H1 (cell line): ENCODE measurements around the gene SNX30. TPM values are rescaled to one million over a fixed set of nuclear protein-coding genes. Genes with fewer than 3 reads are reported as not detected.

Experiments used
- CTCF ChIA-PET: fragments of 300-600 bp; sonication (Branson Sonifier 250); formaldehyde crosslinking; loops from one replicate; lab custom pipeline; 2021; ENCODE audit not compliant: partially characterized antibody; lab: Charles Lee
- POLR2A ChIA-PET: fragments of 300-600 bp; sonication (Branson Sonifier 250); formaldehyde crosslinking; loops from one replicate; lab custom pipeline; 2021; ENCODE audit warnings: inconsistent platforms; ENCODE audit not compliant: partially characterized antibody; lab: Charles Lee
- DNase-seq, 2 experiments: peaks; one replicate each; pipeline versions ENCODE4 v3.0.0 to v3.0.0-alpha.2; 2010 to 2022; ENCODE audit warnings: low spot score in 2 of 2, low read depth in 1 of 2, mixed read lengths in 1 of 2
- FAIRE-seq: peaks from 2 replicates; lab custom pipeline; 2011; peaks lifted over from hg19 to GRCh38; lab: Jason Lieb, UNC
- H2AFZ ChIP-seq: 2 replicates; pipeline ENCODE4 v1.8.1; 2012; ENCODE audit warnings: low read length, inconsistent platforms
- H2AK5ac ChIP-seq: 2 replicates; pipeline ENCODE4 v1.6.1; 2013; ENCODE audit warnings: low read depth, low read length
- H2BK120ac ChIP-seq: replicated peaks from 2 replicates; pipeline ENCODE3; 2013; ENCODE audit warnings: low read depth, low read length, inconsistent platforms
- H2BK12ac ChIP-seq: 2 replicates; pipeline ENCODE4 v1.6.1; 2013; ENCODE audit warnings: low read depth, low read length
- H2BK15ac ChIP-seq: 2 replicates; pipeline ENCODE4 v1.6.1; 2013; ENCODE audit warnings: low read length
- H2BK20ac ChIP-seq: 2 replicates; pipeline ENCODE4 v1.6.1; 2013; ENCODE audit warnings: low read length
- H2BK5ac ChIP-seq: 2 replicates; pipeline ENCODE4 v1.6.1; 2013; ENCODE audit warnings: low read depth, low read length
- H3K14ac ChIP-seq: 2 replicates; pipeline ENCODE4 v1.6.1; 2013; ENCODE audit warnings: inconsistent platforms; ENCODE audit not compliant: insufficient read length
- H3K18ac ChIP-seq: 2 replicates; pipeline ENCODE4 v1.6.1; 2013; ENCODE audit warnings: low read length; ENCODE audit errors: extremely low read depth
- H3K23ac ChIP-seq: 2 replicates; pipeline ENCODE4 v1.6.1; 2013; ENCODE audit warnings: inconsistent platforms; ENCODE audit not compliant: insufficient read length
- H3K23me2 ChIP-seq: 2 replicates; pipeline ENCODE4 v1.6.1; 2013; ENCODE audit warnings: low read depth, low read length
- H3K27ac ChIP-seq: 2 replicates; pipeline ENCODE4 v1.6.1; 2011; ENCODE audit warnings: low read depth, low read length, inconsistent platforms
- H3K27me3 ChIP-seq, 4 experiments: replicated peaks in 1 of 4; 1 replicate in 1 of 4; 2 replicates in 3 of 4; pipeline versions ENCODE4 v1.6.1 to v1.8.1; 2011 to 2013; ENCODE audit warnings: low read length in 3 of 4, mild to moderate bottlenecking in 3 of 4, inconsistent platforms in 2 of 4, mixed read lengths in 2 of 4, moderate library complexity in 1 of 4; ENCODE audit not compliant: control insufficient read depth in 3 of 4, insufficient read depth in 3 of 4; ENCODE audit errors: extremely low read depth in 1 of 4
- H3K36me3 ChIP-seq, 4 experiments: 2 replicates each; pipeline versions ENCODE4 v1.6.1 to v1.8.1; 2011 to 2013; ENCODE audit warnings: mild to moderate bottlenecking in 4 of 4, low read length in 3 of 4, moderate library complexity in 2 of 4, control low read depth in 1 of 4, inconsistent platforms in 1 of 4; ENCODE audit not compliant: insufficient read depth in 4 of 4, control insufficient read depth in 2 of 4
- H3K4ac ChIP-seq: replicated peaks from 2 replicates; pipeline ENCODE3; 2013; ENCODE audit warnings: low read length, low read depth, mixed read lengths, inconsistent platforms; ENCODE audit not compliant: insufficient read length
- H3K4me1 ChIP-seq, 4 experiments: replicated peaks in 1 of 4; 1 replicate in 1 of 4; 2 replicates in 3 of 4; pipeline versions ENCODE4 v1.6.1 to v1.8.1; 2011 to 2013; ENCODE audit warnings: low read length in 3 of 4, inconsistent platforms in 2 of 4, mixed read lengths in 1 of 4; ENCODE audit not compliant: insufficient read depth in 4 of 4, control insufficient read depth in 3 of 4
- H3K4me2 ChIP-seq, 2 experiments: 2 replicates each; pipeline versions ENCODE4 v1.6.1 to v1.8.1; 2011 to 2013; ENCODE audit warnings: low read depth in 2 of 2, low read length in 2 of 2, control low read depth in 1 of 2, inconsistent platforms in 1 of 2, mild to moderate bottlenecking in 1 of 2; ENCODE audit not compliant: insufficient read depth in 1 of 2
- H3K4me3 ChIP-seq, 4 experiments: fragments of 200-600, 300-600 bp in 1 of 4; sonication (generic), shearing (Covaris generic), sonication (Bioruptor Twin) in 1 of 4; 2 replicates each; pipeline versions ENCODE4 v1.5.1 to v1.8.1; 2011 to 2016; ENCODE audit warnings: low read length in 4 of 4, low read depth in 3 of 4, control low read depth in 2 of 4, inconsistent platforms in 2 of 4, mild to moderate bottlenecking in 2 of 4, mixed read lengths in 1 of 4, moderate library complexity in 1 of 4; ENCODE audit not compliant: insufficient read depth in 2 of 4; ENCODE audit errors: extremely low read depth in 1 of 4
- H3K56ac ChIP-seq: replicated peaks from 2 replicates; pipeline ENCODE3; 2013; ENCODE audit warnings: low read depth, mild to moderate bottlenecking, mixed read lengths, low read length, inconsistent platforms; ENCODE audit not compliant: insufficient read length
- H3K79me1 ChIP-seq: 2 replicates; pipeline ENCODE4 v1.6.1; 2013; ENCODE audit warnings: low read depth, low read length, control low read depth
- H3K79me2 ChIP-seq, 2 experiments: 2 replicates each; pipeline versions ENCODE4 v1.6.1 to v1.8.1; 2012 to 2013; ENCODE audit warnings: low read length in 2 of 2, mild to moderate bottlenecking in 2 of 2, inconsistent platforms in 1 of 2; ENCODE audit not compliant: insufficient read depth in 2 of 2, control insufficient read depth in 1 of 2
- H3K9ac ChIP-seq, 4 experiments: replicated peaks in 1 of 4; 1 replicate in 1 of 4; 2 replicates in 3 of 4; pipeline versions ENCODE4 v1.6.1 to v1.8.1; 2011 to 2013; ENCODE audit warnings: low read depth in 3 of 4, low read length in 3 of 4, control low read depth in 2 of 4, mild to moderate bottlenecking in 2 of 4, moderate library complexity in 2 of 4, inconsistent platforms in 1 of 4; ENCODE audit errors: extremely low read depth in 1 of 4
- H3K9me3 ChIP-seq, 2 experiments: 2 replicates each; pipeline versions ENCODE4 v1.6.1 to v1.8.1; 2012 to 2013; ENCODE audit warnings: mild to moderate bottlenecking in 2 of 2, moderate library complexity in 2 of 2, control low read depth in 1 of 2, inconsistent platforms in 1 of 2, low read depth in 1 of 2, low read length in 1 of 2, mixed read lengths in 1 of 2; ENCODE audit not compliant: insufficient read depth in 2 of 2
- H4K20me1 ChIP-seq, 2 experiments: replicated peaks in 1 of 2; 2 replicates each; pipeline versions ENCODE3 to v1.8.1; 2011 to 2013; ENCODE audit warnings: inconsistent platforms in 2 of 2, low read length in 2 of 2, mild to moderate bottlenecking in 1 of 2; ENCODE audit not compliant: insufficient read depth in 2 of 2, control insufficient read depth in 1 of 2
- H4K5ac ChIP-seq: 2 replicates; pipeline ENCODE4 v1.6.1; 2013; ENCODE audit warnings: low read length, low read depth, mixed read lengths, inconsistent platforms; ENCODE audit not compliant: insufficient read length
- H4K8ac ChIP-seq: 2 replicates; pipeline ENCODE4 v1.8.0; 2013; ENCODE audit warnings: mild to moderate bottlenecking, moderate library complexity, low read length, inconsistent platforms; ENCODE audit not compliant: insufficient read depth; ENCODE audit errors: extremely low read depth
- H4K91ac ChIP-seq: replicated peaks from 2 replicates; pipeline ENCODE3; 2013; ENCODE audit warnings: low read length, mixed read lengths, inconsistent platforms; ENCODE audit not compliant: insufficient read length
- ATF2 ChIP-seq: IDR thresholded peaks from 2 replicates; pipeline ENCODE4 v1.6.1; 2012; ENCODE audit warnings: low read length, inconsistent platforms
- CREB1 ChIP-seq: IDR thresholded peaks from 2 replicates; pipeline ENCODE4 v1.6.1; 2012; ENCODE audit warnings: inconsistent platforms
- JUND ChIP-seq: IDR thresholded peaks from 2 replicates; pipeline ENCODE4 v1.6.1; 2011; ENCODE audit warnings: mild to moderate bottlenecking, improper control_type of control experiment, low read length
- RBBP5 ChIP-seq: IDR thresholded peaks from 2 replicates; pipeline ENCODE4 v1.7.1; 2012; ENCODE audit warnings: low read depth, mild to moderate bottlenecking, inconsistent platforms, low read length, moderate library complexity, borderline replicate concordance
- SP1 ChIP-seq: IDR thresholded peaks from 2 replicates; pipeline ENCODE4 v1.6.1; 2011; ENCODE audit warnings: low read depth, low read length
- SP2 ChIP-seq: IDR thresholded peaks from 2 replicates; pipeline ENCODE4 v1.6.1; 2012; ENCODE audit warnings: mild to moderate bottlenecking, low read length, inconsistent platforms
- TEAD4 ChIP-seq: IDR thresholded peaks from 2 replicates; pipeline ENCODE4 v1.6.1; 2012; ENCODE audit warnings: low read depth, low read length, inconsistent platforms, mixed read lengths
- YY1 ChIP-seq: IDR thresholded peaks from 2 replicates; pipeline ENCODE4 v1.6.1; 2011; ENCODE audit warnings: low read depth, mild to moderate bottlenecking, low read length
- WGBS, 2 experiments: shearing (Covaris generic) in 1 of 2; methylation state at CpG; one replicate each; pipeline versions ENCODE4 v1.1.6 to v1.1.7; 2013 to 2015; ENCODE audit warnings: low lambda C conversion rate in 2 of 2, mixed read lengths in 2 of 2, inconsistent platforms in 1 of 2, low coverage in 1 of 2, missing lambda C conversion rate in 1 of 2; ENCODE audit not compliant: insufficient replicate concordance in 2 of 2, insufficient coverage in 1 of 2, insufficient read length in 1 of 2; ENCODE audit errors: extremely low coverage in 1 of 2, missing lambda C conversion rate in 1 of 2; 5-methylcytosine and 5-hydroxymethylcytosine counted together
- polyA plus RNA-seq, 7 experiments: library from polyadenylated mRNA; depleted of rRNA in 3 of 7; stranded (reverse) in 5 of 7; unstranded in 2 of 7; fragments of >200 nt in 5 of 7; fragments of 200-250 nt in 2 of 7; gene quantifications; 1 replicate in 5 of 7; 2 replicates in 1 of 7; 4 replicates in 1 of 7; pipeline versions ENCODE4 v1.2.1 to v1.2.3, GENCODE V29; 2011 to 2013; ENCODE audit warnings: missing spikeins in 2 of 7, mixed read lengths in 2 of 7
- total RNA-seq: library from RNA; stranded (reverse); fragmentation: NEBNext Ultra II Directional; extraction: Animal tissue kit (Norgen Biotek cat#: 25700); gene quantifications from 2 replicates; pipeline ENCODE4 v1.2.1, GENCODE V29; 2021
- TF ChIP-seq, protein P1 (sequence below): IDR thresholded peaks from 2 replicates; pipeline ENCODE4 v1.6.1; 2012; ENCODE audit warnings: inconsistent platforms

SNX30 gene
- total and polyA plus RNA-seq, 2 of the 8 experiments (the other 6 are each of a cell fraction or from before 2014, with no cell fraction given): 4.0 to 12.2 TPM

DNA sequence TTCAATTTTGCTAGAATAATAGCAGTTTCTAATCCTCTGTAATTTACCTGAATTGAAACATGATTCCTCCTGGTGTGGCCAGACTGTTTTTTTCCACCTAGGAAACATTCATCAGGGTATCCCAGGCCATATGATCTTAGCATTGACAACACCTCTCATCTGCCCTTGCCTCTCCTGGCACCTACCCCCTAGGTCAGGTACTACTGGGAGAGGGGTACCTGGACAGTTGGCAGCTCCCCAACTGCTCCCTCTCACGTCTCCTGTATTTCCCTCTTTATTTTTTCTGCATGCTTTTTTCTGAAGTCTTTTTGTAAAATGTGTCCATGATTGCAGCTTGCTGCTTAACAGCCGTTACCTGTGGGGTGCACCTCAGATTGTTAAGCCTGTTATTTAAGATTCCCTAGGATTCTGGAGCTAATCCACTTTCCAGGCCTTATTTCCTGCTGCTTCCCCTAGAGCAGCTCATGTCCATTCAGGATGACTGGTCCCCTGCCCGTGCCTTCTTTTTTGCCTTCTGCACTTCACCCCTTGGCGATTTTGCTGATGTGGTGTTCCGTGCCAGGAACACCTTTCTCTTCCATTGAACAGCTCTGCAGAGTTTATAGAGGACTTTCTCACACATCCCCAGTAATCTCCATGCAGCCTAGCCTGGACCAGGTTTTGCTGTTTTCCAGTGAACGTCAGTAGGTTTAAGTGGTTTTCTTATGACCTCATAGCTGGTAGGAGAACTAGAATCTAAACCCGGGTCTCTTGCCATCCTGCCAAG, 33.6 kb downstream of the SNX30 start:
- Histone ChIP-seq H3K36me3 (no peaks in the 10 kb centered on the region), H2AK5ac (0 out of 2 replicates have a peak overlapping the region, but pooled peaks have one; percentile 40), H4K8ac (no peak overlapping the region), H3K79me2 (no peaks in the 10 kb centered on the region; a peak in 1 of 4 replicates), H2BK120ac (no peak overlapping the region), H3K23ac (no peak overlapping the region), H4K91ac (no peak overlapping the region), H3K4me3 (peak overlapping the region in 2 of 4 experiments; percentile 35 to 50; a peak in 3 of 8 replicates), H3K9ac (0 out of 7 replicates have a peak overlapping the region, but pooled peaks of 1 of the 4 experiments have one; percentile 39), H2BK5ac (no peak overlapping the region), H2BK20ac (no peak overlapping the region), H4K5ac (no peak overlapping the region), H3K9me3 (no peaks in the 10 kb centered on the region), H3K23me2 (peaks cover 2% of the 10 kb centered on the region; the same call in 1 of the 2 replicates), H4K20me1 (peaks cover 0 to 2% of the 10 kb centered on the region in 2 experiments), H3K79me1 (no peaks in the 10 kb centered on the region), H2BK15ac (no peak overlapping the region), H3K27me3 (no peaks in the 10 kb centered on the region), H3K4me1 (peaks cover 0 to 3% (median 2%) of the 10 kb centered on the region in 4 experiments; a peak in 3 of 7 replicates), H3K4ac (no peak overlapping the region), H3K27ac (no peak overlapping the region), H3K18ac (no peak overlapping the region), H3K56ac (no peak overlapping the region), H3K4me2 (peak overlapping the region; percentile 65 to 79), H3K14ac (no peak overlapping the region), H2AFZ (0 out of 2 replicates have a peak overlapping the region, but pooled peaks have one; percentile 60), H2BK12ac (no peak overlapping the region)
- POLR2A ChIA-PET: interaction anchor here (1.0 to 1.5 kb wide), 3 partner anchors 12 to 66 kb away, joined by 4 read pairs; partner anchors contain the start of genes INIP and SNX30
- peak; percentile 81 for FAIRE-seq
- DNase-seq: peak in 1 of 2 experiments; percentile 59
- CTCF ChIA-PET: interaction anchor here (1.2 to 2.2 kb wide), 5 partner anchors 9 to 66 kb away, joined by 3 to 9 read pairs (median 4); partner anchors contain the start of gene INIP
- 22% methylated on average over 7 of the region's 7 CpGs; no CpG with 5 or more reads in 1 of the 2 experiments for WGBS, 2 experiments
- TF ChIP-seq ATF2: peak; percentile 68; the same call in 1 of the 2 replicates
- TF ChIP-seq TEAD4: 0 out of 2 replicates have a peak, but pooled peaks have one; percentile 46
- peak; percentile 64 for TF ChIP-seq CREB1
- TF ChIP-seq RBBP5: no peak
- peak; percentile 99 for TF ChIP-seq SP1
- TF ChIP-seq SP2: no peak
- TF ChIP-seq, protein P1, sequence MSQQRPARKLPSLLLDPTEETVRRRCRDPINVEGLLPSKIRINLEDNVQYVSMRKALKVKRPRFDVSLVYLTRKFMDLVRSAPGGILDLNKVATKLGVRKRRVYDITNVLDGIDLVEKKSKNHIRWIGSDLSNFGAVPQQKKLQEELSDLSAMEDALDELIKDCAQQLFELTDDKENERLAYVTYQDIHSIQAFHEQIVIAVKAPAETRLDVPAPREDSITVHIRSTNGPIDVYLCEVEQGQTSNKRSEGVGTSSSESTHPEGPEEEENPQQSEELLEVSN: no peak
- TF ChIP-seq JUND: peak; percentile 65; the same call in 1 of the 2 replicates
- TF ChIP-seq YY1: peak; percentile 69; the same call in 1 of the 2 replicates
